Neuron (in vitro differentiated cells): ENCODE data around the gene KIAA0825.

Source experiments
- H2AFZ ChIP-seq: one replicate; pipeline ENCODE4 v1.6.1; 2013; ENCODE audit warnings: low read depth, mild to moderate bottlenecking, inconsistent platforms, low read length, moderate library complexity
- H3K27me3 ChIP-seq: one replicate; pipeline ENCODE4 v1.6.1; 2013; ENCODE audit warnings: low read length; ENCODE audit not compliant: insufficient read depth
- H3K36me3 ChIP-seq: one replicate; pipeline ENCODE4 v1.6.1; 2013; ENCODE audit warnings: low read length; ENCODE audit not compliant: insufficient read depth
- H3K4me1 ChIP-seq: one replicate; pipeline ENCODE4 v1.6.1; 2013; ENCODE audit warnings: low read length; ENCODE audit not compliant: insufficient read depth
- H3K4me3 ChIP-seq: 2 replicates; pipeline ENCODE4 v1.5.1; 2013; ENCODE audit warnings: mild to moderate bottlenecking, low read length, moderate library complexity
- H3K9me3 ChIP-seq: one replicate; pipeline ENCODE4 v1.6.1; 2013; ENCODE audit warnings: low read length

The KIAA0825 gene

GRCh38 chr5:94395468-94395867 lies 222.9 kb downstream of the KIAA0825 start:
- Histone ChIP-seq H3K4me1 (no peaks in the 10 kb centered on the region), H3K27me3 (no peaks in the 10 kb centered on the region), H3K4me3 (no peak overlapping the region), H3K9me3 (no peaks in the 10 kb centered on the region), H2AFZ (no peak overlapping the region), H3K36me3 (no peaks in the 10 kb centered on the region)

DNA sequence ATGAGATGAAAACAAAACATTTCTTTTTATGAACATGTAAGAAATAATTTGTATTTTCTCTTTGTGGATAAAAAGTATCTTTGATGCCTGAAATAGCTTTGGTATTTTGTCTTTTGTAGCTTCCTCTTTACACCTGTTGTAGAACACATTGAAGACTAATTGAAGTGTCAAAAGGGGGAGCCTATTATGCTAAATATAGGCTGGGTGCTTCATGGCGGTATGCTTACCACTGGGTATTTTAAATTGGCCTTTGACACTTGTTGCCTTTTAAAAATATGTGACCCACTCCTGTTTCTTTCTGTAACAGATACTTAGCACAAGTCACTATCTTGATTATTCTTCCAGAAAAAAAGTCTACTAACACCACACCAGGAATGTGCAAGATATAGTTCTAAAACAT lies 226.4 kb downstream of the KIAA0825 start:
- Histone ChIP-seq H3K27me3 (no peaks in the 10 kb centered on the region), H2AFZ (no peak overlapping the region)

GRCh38 chr5:94389515-94389899 lies 228.9 kb downstream of the KIAA0825 start:
- no peaks in the 10 kb centered on the region for H3K4me1 ChIP-seq
- no peaks in the 10 kb centered on the region for H3K36me3 ChIP-seq
- no peaks in the 10 kb centered on the region for H3K27me3 ChIP-seq
- H3K9me3 ChIP-seq = peaks cover 1% of the 10 kb centered on the region
- H2AFZ ChIP-seq = no peak overlapping the region
- no peak overlapping the region for H3K4me3 ChIP-seq

More for the DNA sequence above, 226.4 kb downstream of the KIAA0825 start:
- no peaks in the 10 kb centered on the region for H3K36me3 ChIP-seq
- H3K4me3 ChIP-seq = no peak overlapping the region
- no peaks in the 10 kb centered on the region for H3K4me1 ChIP-seq
- peaks cover 1% of the 10 kb centered on the region for H3K9me3 ChIP-seq

DNA sequence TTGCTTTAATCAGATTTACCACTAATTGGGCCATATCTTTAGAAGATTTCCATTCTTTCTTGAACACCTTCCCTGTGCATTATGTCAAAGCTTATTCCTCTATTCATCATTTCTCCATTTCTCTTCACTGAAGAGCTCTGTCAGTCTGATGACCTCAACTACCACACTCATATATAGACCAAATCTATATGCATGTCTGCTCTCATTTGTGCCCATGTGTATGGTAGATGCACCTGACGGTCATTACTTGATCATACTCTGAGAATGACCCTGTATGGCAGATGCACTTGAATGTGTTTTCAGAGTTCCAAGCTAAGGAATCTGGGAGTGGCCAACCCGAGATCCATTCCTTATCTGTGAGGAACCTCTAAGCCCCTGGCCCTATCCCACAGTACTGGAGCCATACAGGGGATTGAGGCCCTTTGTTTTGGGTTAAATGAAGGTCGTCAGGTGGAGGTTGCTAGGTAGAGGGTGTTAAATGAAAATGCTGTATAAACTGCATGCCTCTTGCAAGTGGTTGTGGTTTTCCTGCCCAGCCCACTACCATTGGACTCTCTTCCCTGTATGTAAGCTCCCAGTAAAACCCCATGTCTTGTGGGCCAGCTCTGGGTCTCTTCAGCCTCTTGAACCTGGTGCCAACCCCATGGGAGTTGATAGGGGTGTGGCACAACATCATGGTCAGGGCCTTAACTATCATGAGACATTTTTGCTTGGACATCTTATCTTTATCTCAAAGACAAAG lies 229.5 kb downstream of the KIAA0825 start:
- H3K4me1 ChIP-seq = no peaks in the 10 kb centered on the region
- no peaks in the 10 kb centered on the region for H3K36me3 ChIP-seq
- no peaks in the 10 kb centered on the region for H3K27me3 ChIP-seq
- no peak overlapping the region for H3K4me3 ChIP-seq
- H3K9me3 ChIP-seq = peaks cover 1% of the 10 kb centered on the region
- H2AFZ ChIP-seq = no peak overlapping the region

DNA sequence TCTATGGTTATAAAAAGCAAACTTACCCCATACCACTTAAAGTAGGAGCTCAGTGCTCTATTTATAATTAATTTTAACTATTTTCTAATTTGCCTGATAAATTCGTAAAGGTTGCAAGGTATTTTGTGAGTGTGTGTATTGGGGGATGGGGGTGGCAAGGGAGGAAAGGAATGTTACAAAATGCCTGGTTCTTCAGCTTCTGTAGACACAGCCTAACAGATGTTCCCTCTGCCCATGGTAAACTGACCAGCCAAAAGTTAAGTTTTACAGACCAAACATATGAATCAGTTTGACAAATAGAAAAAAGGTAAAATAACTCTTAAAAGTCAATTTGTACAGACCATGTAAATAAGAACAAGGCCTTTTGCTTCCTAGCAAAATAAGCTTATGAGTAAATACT lies 232.6 kb downstream of the KIAA0825 start:
- Histone ChIP-seq H3K4me3 (no peak overlapping the region), H3K9me3 (peaks cover 1% of the 10 kb centered on the region), H3K27me3 (no peaks in the 10 kb centered on the region), H3K4me1 (no peaks in the 10 kb centered on the region), H2AFZ (no peak overlapping the region), H3K36me3 (no peaks in the 10 kb centered on the region)

- H3K36me3 ChIP-seq = no peaks in the 10 kb centered on the region
Measured at GRCh38 chr5:94378062-94378461, 240.3 kb downstream of the KIAA0825 start.

GRCh38 chr5:94376672-94377345 lies 241.6 kb downstream of the KIAA0825 start:
- Histone ChIP-seq H3K27me3 (no peaks in the 10 kb centered on the region), H2AFZ (no peak overlapping the region), H3K4me1 (no peaks in the 10 kb centered on the region), H3K9me3 (no peaks in the 10 kb centered on the region), H3K4me3 (no peak overlapping the region), H3K36me3 (no peaks in the 10 kb centered on the region)

More at GRCh38 chr5:94378062-94378461, 240.3 kb downstream of the KIAA0825 start:
- Histone ChIP-seq H3K4me3 (no peak overlapping the region), H3K27me3 (no peaks in the 10 kb centered on the region), H2AFZ (no peak overlapping the region), H3K4me1 (no peaks in the 10 kb centered on the region), H3K9me3 (no peaks in the 10 kb centered on the region)

GRCh38 chr5:94375801-94376200 lies 242.6 kb downstream of the KIAA0825 start:
- H2AFZ ChIP-seq = no peak overlapping the region
- H3K27me3 ChIP-seq = no peaks in the 10 kb centered on the region
- no peaks in the 10 kb centered on the region for H3K9me3 ChIP-seq
- no peaks in the 10 kb centered on the region for H3K4me1 ChIP-seq
- H3K4me3 ChIP-seq = no peak overlapping the region
- no peaks in the 10 kb centered on the region for H3K36me3 ChIP-seq

GRCh38 chr5:94374336-94374735 lies 244.1 kb downstream of the KIAA0825 start:
- Histone ChIP-seq H3K27me3 (no peaks in the 10 kb centered on the region), H3K4me3 (no peak overlapping the region), H3K4me1 (no peaks in the 10 kb centered on the region), H3K36me3 (no peaks in the 10 kb centered on the region), H3K9me3 (no peaks in the 10 kb centered on the region), H2AFZ (no peak overlapping the region)

DNA sequence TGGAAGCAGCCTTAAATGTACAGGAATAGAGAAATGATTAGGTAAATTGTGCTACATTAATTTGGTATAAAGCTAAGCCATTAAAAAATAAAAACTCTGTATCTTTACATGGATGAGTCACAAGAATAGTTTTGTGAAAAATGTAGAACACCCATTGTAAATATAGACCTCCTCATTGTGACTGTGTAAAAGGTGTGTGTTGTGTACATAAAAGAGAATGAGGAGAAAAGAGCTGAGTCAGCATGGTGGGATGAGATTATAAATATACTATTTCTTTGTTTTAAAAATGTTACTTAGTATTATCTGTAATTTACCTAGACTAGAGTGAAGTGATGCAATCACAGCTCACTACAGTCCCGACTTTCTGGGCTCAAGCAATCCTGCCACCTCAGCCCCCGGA lies 250.5 kb downstream of the KIAA0825 start:
- H2AFZ ChIP-seq = no peak overlapping the region
- peaks cover 2% of the 10 kb centered on the region for H3K9me3 ChIP-seq
- no peaks in the 10 kb centered on the region for H3K4me1 ChIP-seq
- H3K4me3 ChIP-seq = no peak overlapping the region
- H3K27me3 ChIP-seq = no peaks in the 10 kb centered on the region
- no peaks in the 10 kb centered on the region for H3K36me3 ChIP-seq

DNA sequence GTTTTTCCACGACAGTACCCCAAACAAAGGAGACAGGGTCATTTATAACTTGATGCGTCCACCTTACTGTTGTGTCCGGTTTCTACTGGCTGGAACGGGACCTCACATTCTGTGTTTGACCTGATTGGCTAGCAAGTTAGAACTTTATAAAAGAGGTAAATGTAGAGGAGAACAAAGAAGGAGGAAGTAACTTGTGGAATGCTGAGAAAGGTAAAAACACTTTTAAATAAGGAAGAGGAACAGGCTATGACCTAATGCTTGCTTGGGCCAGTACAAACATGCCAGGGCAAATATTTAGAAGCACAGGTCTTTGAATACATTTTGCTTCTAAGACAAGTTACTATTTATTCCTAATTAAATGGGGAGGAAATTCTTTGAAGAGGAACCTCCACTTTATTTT lies 251.6 kb downstream of the KIAA0825 start:
- Histone ChIP-seq H3K27me3 (no peaks in the 10 kb centered on the region), H3K4me1 (no peaks in the 10 kb centered on the region), H2AFZ (no peak overlapping the region), H3K4me3 (no peak overlapping the region), H3K36me3 (no peaks in the 10 kb centered on the region), H3K9me3 (peaks cover 2% of the 10 kb centered on the region)

DNA sequence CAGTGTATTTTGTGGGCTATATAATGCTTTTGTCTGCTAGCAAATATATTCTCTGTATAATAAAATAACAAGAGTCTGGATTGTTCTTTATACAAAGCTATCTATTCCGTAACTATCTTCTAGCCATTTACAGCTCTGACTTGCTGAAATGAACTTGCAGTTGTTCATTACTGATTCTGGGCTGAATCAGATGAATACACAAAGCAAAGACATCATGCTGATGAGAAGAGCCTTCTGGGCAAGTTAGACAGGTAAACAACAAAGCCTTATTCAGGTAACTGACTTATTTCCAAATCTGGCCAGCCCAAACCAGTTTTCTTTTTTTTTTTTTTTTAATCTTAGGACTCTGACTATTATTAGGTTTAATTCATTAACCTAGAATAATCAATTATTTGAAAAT lies 255.5 kb downstream of the KIAA0825 start:
- H3K4me3 ChIP-seq = no peak overlapping the region
- H3K4me1 ChIP-seq = no peaks in the 10 kb centered on the region

DNA sequence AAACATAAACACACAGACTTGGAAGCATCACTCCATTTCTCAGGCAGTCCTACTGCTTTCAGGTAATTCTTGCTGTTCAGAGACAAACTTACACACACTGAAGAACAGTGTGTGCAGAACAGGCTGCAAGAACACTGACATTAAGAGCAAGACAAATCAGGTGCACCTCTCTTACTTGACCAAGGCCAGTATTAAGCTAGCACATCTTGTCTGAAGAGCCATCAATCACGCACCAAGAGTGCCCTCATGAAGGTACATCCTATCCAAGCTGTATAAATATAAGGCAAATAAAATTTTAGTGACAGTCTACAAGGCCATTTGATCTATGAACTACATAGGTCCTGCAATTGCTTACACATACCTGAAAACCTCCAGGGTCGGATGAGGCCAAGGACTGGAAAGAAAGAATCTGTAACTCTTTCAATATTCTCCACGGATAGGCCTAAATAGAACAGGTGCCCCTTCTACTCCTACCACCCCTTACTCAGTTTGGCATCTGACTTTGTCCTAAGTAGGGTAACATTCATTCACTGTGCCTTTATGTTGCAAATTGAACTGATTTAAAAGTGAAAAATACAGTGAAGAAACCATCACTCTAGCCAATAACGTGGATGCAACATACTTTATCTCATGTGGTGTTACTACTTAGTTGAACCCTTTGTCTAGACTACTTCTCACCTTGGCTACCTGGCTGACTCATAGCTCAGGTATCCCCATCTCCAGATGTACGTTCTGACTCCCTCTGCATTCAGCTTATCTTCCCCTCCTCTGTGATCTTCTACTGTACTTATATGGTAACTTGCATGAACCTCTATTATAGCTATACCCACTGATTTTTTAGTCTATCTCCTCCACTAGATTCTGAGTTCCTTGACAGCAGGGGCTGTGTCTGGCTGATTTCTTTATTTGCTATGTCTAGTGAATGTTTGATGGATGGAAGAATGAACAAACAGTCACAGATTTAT lies 256.3 kb downstream of the KIAA0825 start:
- Histone ChIP-seq H3K9me3 (peaks cover 2% of the 10 kb centered on the region), H3K4me3 (no peak overlapping the region), H2AFZ (no peak overlapping the region), H3K4me1 (no peaks in the 10 kb centered on the region), H3K27me3 (no peaks in the 10 kb centered on the region), H3K36me3 (no peaks in the 10 kb centered on the region)

More for the DNA sequence above, 255.5 kb downstream of the KIAA0825 start:
- Histone ChIP-seq H2AFZ (no peak overlapping the region), H3K36me3 (no peaks in the 10 kb centered on the region), H3K27me3 (no peaks in the 10 kb centered on the region), H3K9me3 (peaks cover 2% of the 10 kb centered on the region)
